Activated T-helper 9 cell treated with anti-CD3 and anti-CD28 coated beads, Interleukin-2, amount 50 U/mL, for 16 hours (primary cell): Measurements from ENCODE around the gene SMYD3.

Source experiments
- DNase-seq: peaks from one replicate; pipeline ENCODE4 v3.0.0-alpha.2; 2020; ENCODE audit warnings: low read depth

The SMYD3 gene

GRCh38 chr1:246213502-246213901, 293.6 kb downstream of the SMYD3 start:
- DNase-seq: no peak

GRCh38 chr1:246213036-246213435, 294.0 kb downstream of the SMYD3 start:
- no peak for DNase-seq

GRCh38 chr1:246212013-246212412, 295.1 kb downstream of the SMYD3 start:
- DNase-seq: no peak

- DNase-seq: no peak
Observed at GRCh38 chr1:246210756-246211155, 296.3 kb downstream of the SMYD3 start.

GRCh38 chr1:246208105-246208504, 299.0 kb downstream of the SMYD3 start:
- no peak for DNase-seq

- DNase-seq: no peak
Observed at GRCh38 chr1:246203180-246203579, 303.9 kb downstream of the SMYD3 start.

- DNase-seq: no peak
Observed at GRCh38 chr1:246200738-246201137, 306.3 kb downstream of the SMYD3 start.

GRCh38 chr1:246200225-246200624, 306.9 kb downstream of the SMYD3 start:
- no peak for DNase-seq

- no peak for DNase-seq
Observed at GRCh38 chr1:246199086-246199645, 307.9 kb downstream of the SMYD3 start.

- DNase-seq: no peak
Observed at GRCh38 chr1:246198115-246198816, 308.8 kb downstream of the SMYD3 start.

- DNase-seq: no peak
Observed at GRCh38 chr1:246197076-246197475, 310.0 kb downstream of the SMYD3 start.

GRCh38 chr1:246195296-246195695, 311.8 kb downstream of the SMYD3 start:
- no peak for DNase-seq

GRCh38 chr1:246193537-246193936, 313.5 kb downstream of the SMYD3 start:
- no peak for DNase-seq

- no peak for DNase-seq
Observed at GRCh38 chr1:246189126-246189525, 318.0 kb downstream of the SMYD3 start.

GRCh38 chr1:246187834-246188372, 319.2 kb downstream of the SMYD3 start:
- no peak for DNase-seq

- no peak for DNase-seq
Observed at GRCh38 chr1:246184503-246184902, 322.6 kb downstream of the SMYD3 start.

- DNase-seq: no peak
Observed at GRCh38 chr1:246182149-246182851, 324.8 kb downstream of the SMYD3 start.

- no peak for DNase-seq
Observed at GRCh38 chr1:246181241-246181640, 325.8 kb downstream of the SMYD3 start.

- DNase-seq: no peak
Observed at GRCh38 chr1:246179401-246179800, 327.7 kb downstream of the SMYD3 start.

GRCh38 chr1:246178717-246179311, 328.3 kb downstream of the SMYD3 start:
- no peak for DNase-seq

GRCh38 chr1:246176126-246177024, 330.7 kb downstream of the SMYD3 start:
- DNase-seq: no peak
